HEK293 (cell line): Measurements from ENCODE around the gene ZNF345.

Experiments
- ATF2 ChIP-seq: fragments of 450-650 bp; formaldehyde crosslinking; IDR thresholded peaks from 2 replicates; pipeline ENCODE4 v1.5.1; 2016; ENCODE audit warnings: missing biosample characterization, missing genetic modification characterization, low read depth
- ELK4 ChIP-seq: IDR thresholded peaks from 2 replicates; pipeline ENCODE4 v1.6.1; 2011; ENCODE audit warnings: mild to moderate bottlenecking, low read depth, low read length, borderline replicate concordance
- GLIS1 ChIP-seq: fragments of 450-650 bp; formaldehyde crosslinking; IDR thresholded peaks from 2 replicates; pipeline ENCODE4 v1.5.1; 2016; ENCODE audit warnings: missing biosample characterization, missing genetic modification characterization
- KLF9 ChIP-seq: fragments of 450-650 bp; formaldehyde crosslinking; IDR thresholded peaks from 2 replicates; pipeline ENCODE4 v1.5.1; 2016; ENCODE audit warnings: missing biosample characterization, missing genetic modification characterization, low read depth
- PRDM1 ChIP-seq: fragments of 450-650 bp; formaldehyde crosslinking; IDR thresholded peaks from 2 replicates; pipeline ENCODE4; 2016; ENCODE audit warnings: missing biosample characterization, missing genetic modification characterization
- ZBTB11 ChIP-seq: fragments of 450-650 bp; formaldehyde crosslinking; conservative IDR thresholded peaks from 2 replicates; pipeline ENCODE4 v1.5.1; 2016; ENCODE audit warnings: low read depth, missing biosample characterization, missing genetic modification characterization
- ZFP3 ChIP-seq: fragments of 450-650 bp; formaldehyde crosslinking; IDR thresholded peaks from 2 replicates; pipeline ENCODE4 v1.5.1; 2016; ENCODE audit warnings: low read depth, missing biosample characterization, missing genetic modification characterization
- ZNF133 ChIP-seq: fragments of 450-650 bp; formaldehyde crosslinking; IDR thresholded peaks from 2 replicates; pipeline ENCODE4 v1.5.1; 2016; ENCODE audit warnings: missing biosample characterization, missing genetic modification characterization
- ZNF146 ChIP-seq: fragments of 450-650 bp; formaldehyde crosslinking; IDR thresholded peaks from 2 replicates; pipeline ENCODE4 v1.5.1; 2016; ENCODE audit warnings: missing biosample characterization, missing genetic modification characterization
- ZNF19 ChIP-seq: fragments of 450-650 bp; formaldehyde crosslinking; IDR thresholded peaks from 2 replicates; pipeline ENCODE4; 2016; ENCODE audit warnings: missing biosample characterization, missing genetic modification characterization, low read depth
- ZNF202 ChIP-seq: fragments of 450-650 bp; formaldehyde crosslinking; IDR thresholded peaks from 2 replicates; pipeline ENCODE4 v1.5.1; 2016; ENCODE audit warnings: missing biosample characterization, missing genetic modification characterization, borderline replicate concordance
- ZNF324 ChIP-seq: fragments of 450-650 bp; formaldehyde crosslinking; IDR thresholded peaks from 2 replicates; pipeline ENCODE4 v1.5.1; 2016; ENCODE audit warnings: missing biosample characterization, missing genetic modification characterization
- ZNF350 ChIP-seq: fragments of 450-650 bp; formaldehyde crosslinking; IDR thresholded peaks from 2 replicates; pipeline ENCODE4 v1.5.0; 2017; ENCODE audit warnings: missing biosample characterization, mild to moderate bottlenecking, missing genetic modification characterization
- ZNF473 ChIP-seq: fragments of 450-650 bp; formaldehyde crosslinking; IDR thresholded peaks from 2 replicates; pipeline ENCODE4 v1.5.1; 2017; ENCODE audit warnings: missing biosample characterization, missing genetic modification characterization
- ZNF513 ChIP-seq: fragments of 450-650 bp; IDR thresholded peaks from 2 replicates; pipeline ENCODE4 v1.5.1; 2018; ENCODE audit warnings: missing biosample characterization, missing genetic modification characterization
- ZNF560 ChIP-seq: fragments of 450-650 bp; formaldehyde crosslinking; IDR thresholded peaks from 2 replicates; pipeline ENCODE4 v1.5.1; 2017; ENCODE audit warnings: missing biosample characterization, missing genetic modification characterization, borderline replicate concordance
- ZNF623 ChIP-seq: fragments of 450-650 bp; formaldehyde crosslinking; IDR thresholded peaks from 2 replicates; pipeline ENCODE4 v1.5.1; 2016; ENCODE audit warnings: missing biosample characterization, missing genetic modification characterization
- ZNF624 ChIP-seq: fragments of 450-650 bp; formaldehyde crosslinking; IDR thresholded peaks from 2 replicates; pipeline ENCODE4 v1.5.1; 2017; ENCODE audit warnings: missing biosample characterization, missing genetic modification characterization
- ZNF629 ChIP-seq: fragments of 450-650 bp; formaldehyde crosslinking; IDR thresholded peaks from 2 replicates; pipeline ENCODE4 v1.5.1; 2017; ENCODE audit warnings: missing biosample characterization, missing genetic modification characterization
- ZNF664 ChIP-seq: fragments of 450-650 bp; formaldehyde crosslinking; IDR thresholded peaks from 2 replicates; pipeline ENCODE4 v1.5.1; 2016; ENCODE audit warnings: missing biosample characterization, missing genetic modification characterization
- ZNF701 ChIP-seq: fragments of 450-650 bp; formaldehyde crosslinking; IDR thresholded peaks from 2 replicates; pipeline ENCODE4 v1.5.1; 2016; ENCODE audit warnings: missing biosample characterization, missing genetic modification characterization
- ZNF792 ChIP-seq: fragments of 450-650 bp; formaldehyde crosslinking; IDR thresholded peaks from 2 replicates; pipeline ENCODE4 v1.5.1; 2016; ENCODE audit warnings: missing biosample characterization, missing genetic modification characterization
- ZNF830 ChIP-seq: fragments of 450-650 bp; IDR thresholded peaks from 2 replicates; pipeline ENCODE4 v1.5.0; 2018; ENCODE audit warnings: missing biosample characterization, missing genetic modification characterization, low read depth, mild to moderate bottlenecking, moderate library complexity
- ZNF837 ChIP-seq: fragments of 450-650 bp; formaldehyde crosslinking; IDR thresholded peaks from 2 replicates; pipeline ENCODE4 v1.5.1; 2016; ENCODE audit warnings: missing biosample characterization, missing genetic modification characterization
- ZSCAN23 ChIP-seq: fragments of 450-650 bp; formaldehyde crosslinking; IDR thresholded peaks from 2 replicates; pipeline ENCODE4 v1.5.1; 2016; ENCODE audit warnings: missing biosample characterization, missing genetic modification characterization
- TF ChIP-seq, protein P1 (sequence below): fragments of 450-650 bp; formaldehyde crosslinking; IDR thresholded peaks from 2 replicates; pipeline ENCODE4 v1.5.1; 2017; ENCODE audit warnings: missing biosample characterization, missing genetic modification characterization
- TF ChIP-seq, protein P2 (sequence below): fragments of 450-650 bp; formaldehyde crosslinking; IDR thresholded peaks from 2 replicates; pipeline ENCODE4 v1.5.1; 2016; ENCODE audit warnings: missing biosample characterization, missing genetic modification characterization

Gene ZNF345

DNA sequence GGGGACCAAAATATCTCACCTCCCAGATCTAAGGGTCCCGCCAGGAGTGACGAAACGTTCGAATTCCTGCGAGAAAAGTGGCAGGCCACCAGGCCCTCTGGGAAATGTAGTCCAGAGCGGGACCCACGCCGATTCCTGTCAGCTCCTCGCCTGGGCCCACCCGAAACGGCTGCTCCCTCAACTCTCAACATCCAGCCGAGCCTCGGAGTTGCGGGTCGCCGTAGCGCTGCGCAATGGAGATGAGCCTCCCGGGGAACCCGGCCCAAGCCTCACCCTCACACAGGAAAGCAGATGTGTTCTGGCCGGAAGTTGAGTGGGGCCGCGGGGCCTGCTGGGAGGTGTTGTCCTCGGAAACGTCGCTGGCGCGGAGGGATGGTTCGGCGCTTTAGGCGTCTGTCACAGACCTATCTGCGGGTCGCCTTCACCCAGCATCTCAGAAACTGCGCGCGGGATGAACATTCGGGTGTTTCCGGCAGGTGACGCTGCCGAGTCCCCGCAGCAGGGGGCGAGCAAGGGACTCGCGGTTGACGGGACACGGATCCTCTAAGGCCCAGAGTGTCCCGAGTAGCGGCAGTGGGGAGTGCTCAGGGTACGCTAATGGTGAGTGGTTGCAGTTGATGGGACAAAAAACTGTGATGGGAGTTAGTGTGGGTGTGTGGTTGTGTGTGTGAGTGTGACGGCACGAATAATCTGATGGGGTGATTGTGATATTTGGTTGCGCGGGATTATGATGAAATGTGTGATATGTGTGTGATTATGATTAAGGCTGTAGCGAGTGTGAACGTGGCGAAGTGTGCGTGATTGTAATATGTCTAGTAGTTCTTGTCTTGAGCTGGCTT, 65.5 kb downstream of the ZNF345 start, which contains the start of the genes ZNF568 and ZNF829 (continued):
- TF ChIP-seq, protein P1, sequence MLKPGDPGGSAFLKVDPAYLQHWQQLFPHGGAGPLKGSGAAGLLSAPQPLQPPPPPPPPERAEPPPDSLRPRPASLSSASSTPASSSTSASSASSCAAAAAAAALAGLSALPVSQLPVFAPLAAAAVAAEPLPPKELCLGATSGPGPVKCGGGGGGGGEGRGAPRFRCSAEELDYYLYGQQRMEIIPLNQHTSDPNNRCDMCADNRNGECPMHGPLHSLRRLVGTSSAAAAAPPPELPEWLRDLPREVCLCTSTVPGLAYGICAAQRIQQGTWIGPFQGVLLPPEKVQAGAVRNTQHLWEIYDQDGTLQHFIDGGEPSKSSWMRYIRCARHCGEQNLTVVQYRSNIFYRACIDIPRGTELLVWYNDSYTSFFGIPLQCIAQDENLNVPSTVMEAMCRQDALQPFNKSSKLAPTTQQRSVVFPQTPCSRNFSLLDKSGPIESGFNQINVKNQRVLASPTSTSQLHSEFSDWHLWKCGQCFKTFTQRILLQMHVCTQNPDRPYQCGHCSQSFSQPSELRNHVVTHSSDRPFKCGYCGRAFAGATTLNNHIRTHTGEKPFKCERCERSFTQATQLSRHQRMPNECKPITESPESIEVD (tag by site-specific recombination), result no peak
- TF ChIP-seq ZNF830 (tag by site-specific recombination), result no peak
- TF ChIP-seq ZNF629 (tag by site-specific recombination), result peak; percentile 94
- TF ChIP-seq, protein P2, sequence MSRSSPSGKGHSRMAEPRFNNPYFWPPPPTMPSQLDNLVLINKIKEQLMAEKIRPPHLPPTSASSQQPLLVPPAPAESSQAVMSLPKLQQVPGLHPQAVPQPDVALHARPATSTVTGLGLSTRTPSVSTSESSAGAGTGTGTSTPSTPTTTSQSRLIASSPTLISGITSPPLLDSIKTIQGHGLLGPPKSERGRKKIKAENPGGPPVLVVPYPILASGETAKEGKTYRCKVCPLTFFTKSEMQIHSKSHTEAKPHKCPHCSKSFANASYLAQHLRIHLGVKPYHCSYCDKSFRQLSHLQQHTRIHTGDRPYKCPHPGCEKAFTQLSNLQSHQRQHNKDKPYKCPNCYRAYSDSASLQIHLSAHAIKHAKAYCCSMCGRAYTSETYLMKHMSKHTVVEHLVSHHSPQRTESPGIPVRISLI (tag by site-specific recombination), result 0 out of 2 replicates have a peak, but pooled peaks have one; percentile 95
- TF ChIP-seq ZNF146 (tag by site-specific recombination), result peak; percentile 73
- peak; percentile 95 for TF ChIP-seq GLIS1 (tag by site-specific recombination)
- no peak; the same call in 1 of the 2 replicates for TF ChIP-seq ZNF473 (tag by site-specific recombination)
- TF ChIP-seq PRDM1 (tag by site-specific recombination), result no peak
- peak; percentile 47; the same call in 1 of the 2 replicates for TF ChIP-seq ZFP3 (tag by site-specific recombination)
- TF ChIP-seq ZNF792, result peak; percentile 96
- peak; percentile 97 for TF ChIP-seq ZBTB11 (tag by site-specific recombination)
- TF ChIP-seq ZNF19 (tag by site-specific recombination), result peak; percentile 81
- peak; percentile 89 for TF ChIP-seq ZNF701 (tag by site-specific recombination)
- TF ChIP-seq ELK4, result peak; percentile 71; the same call in 1 of the 2 replicates
- TF ChIP-seq ZNF837 (tag by site-specific recombination), result peak; percentile 93; the same call in 1 of the 2 replicates
- peak; percentile 90 for TF ChIP-seq ATF2 (tag by site-specific recombination)
- peak; percentile 98 for TF ChIP-seq ZSCAN23
- peak; percentile 89 for TF ChIP-seq ZNF133 (tag by site-specific recombination)
- no peak; the same call in 1 of the 2 replicates for TF ChIP-seq ZNF560 (tag by site-specific recombination)
- peak; percentile 44 for TF ChIP-seq ZNF623 (tag by site-specific recombination)
- TF ChIP-seq ZNF202 (tag by site-specific recombination), result no peak
- peak; percentile 83 for TF ChIP-seq KLF9 (tag by site-specific recombination)
- no peak; the same call in 1 of the 2 replicates for TF ChIP-seq ZNF350 (tag by site-specific recombination)
- peak; percentile 54; the same call in 1 of the 2 replicates for TF ChIP-seq ZNF513 (tag by site-specific recombination)
- TF ChIP-seq ZNF624, result no peak
- TF ChIP-seq ZNF324 (tag by site-specific recombination), result peak; percentile 100
- TF ChIP-seq ZNF664, result peak; percentile 32; the same call in 1 of the 2 replicates
